ENCODE results near the gene KCNJ11.

Gene KCNJ11

DNA sequence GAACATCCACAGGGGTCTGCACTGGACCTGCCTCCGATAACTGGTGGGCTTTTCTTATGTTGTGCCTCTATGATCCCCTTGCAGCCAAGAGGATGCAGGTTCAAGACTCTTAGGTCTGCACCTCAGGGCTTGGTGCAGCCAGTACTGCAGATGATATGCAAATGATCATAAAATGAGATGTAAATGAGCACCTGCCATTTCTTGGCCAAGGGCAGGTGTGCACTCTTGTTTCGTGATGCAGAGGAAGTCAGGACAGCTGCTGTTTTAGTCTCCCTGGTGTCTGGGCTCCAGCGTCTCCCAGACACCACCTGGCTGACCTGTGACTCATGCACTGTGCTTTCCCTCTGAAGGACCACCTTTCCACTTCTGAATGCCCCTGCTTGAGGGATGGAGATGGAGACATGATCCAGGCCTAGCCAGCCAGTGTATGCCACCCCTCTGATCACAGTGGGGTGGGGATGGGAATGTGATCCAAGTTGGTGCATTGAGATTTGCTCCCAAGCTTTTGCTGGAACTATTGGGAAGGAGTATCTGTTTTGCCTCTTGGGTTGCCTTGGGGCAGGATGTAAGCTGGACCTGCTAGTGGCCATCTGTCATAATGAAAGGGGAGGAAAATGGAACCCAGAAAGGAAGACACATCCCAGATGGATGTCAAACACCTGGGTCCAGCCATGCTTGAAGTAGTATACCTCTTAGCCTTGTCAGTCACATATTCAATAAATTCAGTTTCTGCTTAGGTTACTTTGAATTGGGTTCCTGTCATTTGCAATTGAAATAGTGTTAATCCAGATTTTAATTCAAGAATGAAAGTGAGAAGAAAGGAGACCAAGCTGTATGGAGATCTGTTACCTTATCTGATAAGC is 3.3 kb upstream of the KCNJ11 start:
- no peak for DNase-seq (ENCODE audit: low read depth)

DNA sequence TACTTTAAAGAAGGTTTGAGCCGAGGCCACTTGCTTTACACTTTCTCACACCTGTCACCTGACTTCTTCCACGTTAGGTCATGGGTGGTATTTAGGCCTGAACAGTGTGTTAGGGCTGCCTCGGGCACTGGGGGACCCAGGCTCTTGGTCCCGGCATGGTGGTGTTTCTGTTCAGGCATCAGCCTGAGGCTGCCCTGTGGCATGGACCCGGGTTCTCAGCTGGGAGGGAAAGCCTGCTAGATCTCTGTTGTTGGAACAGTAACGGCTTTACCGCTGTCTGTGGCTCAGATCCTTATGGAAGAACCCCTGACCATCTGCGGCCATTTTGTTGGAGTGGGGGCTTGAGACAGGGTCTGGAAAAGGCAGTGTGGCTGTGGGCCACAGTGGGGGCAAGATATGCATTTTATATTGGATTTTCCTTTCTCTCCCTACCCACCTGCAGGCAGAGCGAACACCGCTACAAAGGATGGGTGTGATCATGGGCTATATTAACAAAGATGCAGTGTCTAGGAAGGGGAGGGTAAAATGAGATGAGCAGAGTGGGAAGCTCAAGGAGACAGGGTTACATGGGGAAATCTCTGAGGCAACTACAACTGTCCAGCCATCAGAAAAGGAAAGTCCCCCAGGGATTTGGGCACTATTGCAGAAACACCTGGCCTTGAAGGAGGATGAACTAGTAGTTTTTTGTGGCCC is 1.6 kb upstream of the KCNJ11 start:
- DNase-seq (ENCODE audit: low read depth) = no peak

- DNase-seq (ENCODE audit: low read depth) = no peak
Measured at GRCh38 chr11:17389211-17389956, 925 bp upstream of the KCNJ11 start.

- no peak for DNase-seq (ENCODE audit: low read depth)
Measured at GRCh38 chr11:17387811-17388210, 648 bp downstream of the KCNJ11 start.

GRCh38 chr11:17387254-17387653 is 1.2 kb downstream of the KCNJ11 start:
- no peak for DNase-seq (ENCODE audit: low read depth)

- DNase-seq (ENCODE audit: low read depth) = no peak
Measured at GRCh38 chr11:17386331-17387084, 2.0 kb downstream of the KCNJ11 start.

GRCh38 chr11:17385926-17386325 is 2.5 kb downstream of the KCNJ11 start:
- DNase-seq (ENCODE audit: low read depth) = no peak

GRCh38 chr11:17385492-17385891 is 3.0 kb downstream of the KCNJ11 start:
- DNase-seq (ENCODE audit: low read depth) = no peak

DNA sequence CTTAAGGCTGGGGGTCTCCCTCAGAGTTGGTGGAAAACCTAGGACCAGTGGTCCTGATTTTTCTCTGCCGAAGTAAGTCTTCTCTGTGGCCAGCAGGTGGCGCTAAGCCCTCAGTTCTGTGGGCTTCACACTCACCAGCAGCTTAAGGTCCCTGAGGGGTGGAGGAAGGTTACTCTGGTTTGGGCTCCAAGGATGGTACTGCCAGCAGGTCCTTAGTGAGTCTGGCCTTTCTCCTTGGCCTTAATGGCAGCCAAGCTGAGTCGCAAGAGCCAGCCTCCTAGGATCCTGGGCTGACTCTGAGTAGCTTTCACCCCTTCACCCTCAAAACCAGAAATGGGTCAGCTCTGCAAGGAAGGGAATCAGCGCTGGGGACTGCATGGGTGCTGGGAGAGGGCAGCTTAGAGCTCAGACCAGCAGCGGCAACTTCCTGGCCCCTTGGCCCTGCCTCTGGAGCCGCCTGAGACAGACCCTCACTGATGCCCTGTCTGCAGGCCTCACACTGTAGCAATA is 4.4 kb downstream of the KCNJ11 start:
- peak; percentile 35 for DNase-seq (ENCODE audit: low read depth)

DNA sequence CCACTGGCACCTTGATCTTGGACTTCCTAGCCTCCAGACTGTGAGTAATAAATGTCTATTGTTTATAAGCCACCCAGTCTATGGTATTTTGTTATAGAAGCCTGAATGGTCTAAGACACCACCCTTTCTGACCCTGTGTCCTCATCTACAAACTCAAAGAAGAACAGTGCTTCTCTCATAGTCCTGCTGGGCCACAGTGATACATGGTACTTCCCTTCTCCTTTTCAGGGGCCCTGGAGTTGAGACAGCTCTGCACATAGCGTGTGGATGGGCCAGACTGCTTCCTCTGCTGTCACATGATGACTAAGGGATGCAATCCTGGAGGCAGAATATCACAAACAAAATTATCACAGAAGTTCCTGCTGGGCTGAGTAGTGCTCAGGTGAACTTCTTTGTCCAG is 5.0 kb downstream of the KCNJ11 start:
- no peak for DNase-seq (ENCODE audit: low read depth)

GRCh38 chr11:17382046-17382728 is 6.3 kb downstream of the KCNJ11 start:
- DNase-seq (ENCODE audit: low read depth) = no peak

GRCh38 chr11:17381156-17381555 is 7.3 kb downstream of the KCNJ11 start:
- no peak for DNase-seq (ENCODE audit: low read depth)

GRCh38 chr11:17379383-17380180 is 8.9 kb downstream of the KCNJ11 start:
- DNase-seq (ENCODE audit: low read depth) = no peak

DNA sequence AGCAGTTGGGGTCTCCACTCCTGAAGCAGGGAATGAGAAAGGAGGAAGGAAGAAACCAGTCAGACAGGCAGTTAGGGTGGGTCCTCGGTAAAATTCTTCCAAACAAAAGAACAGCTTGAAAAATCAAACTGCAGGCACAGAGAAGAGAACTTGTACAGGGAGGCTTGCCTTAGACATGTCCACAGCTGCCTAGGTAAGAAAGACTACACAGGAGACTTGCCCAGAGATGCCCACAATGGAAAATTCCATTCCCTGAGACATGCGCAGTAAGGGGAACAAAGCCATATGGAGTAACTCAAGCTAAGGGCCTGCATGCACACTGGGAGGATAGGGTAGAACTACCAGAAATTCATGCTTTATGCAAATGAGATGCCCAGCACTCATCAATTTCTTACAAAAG is 9.8 kb downstream of the KCNJ11 start:
- DNase-seq (ENCODE audit: low read depth) = no peak

DNA sequence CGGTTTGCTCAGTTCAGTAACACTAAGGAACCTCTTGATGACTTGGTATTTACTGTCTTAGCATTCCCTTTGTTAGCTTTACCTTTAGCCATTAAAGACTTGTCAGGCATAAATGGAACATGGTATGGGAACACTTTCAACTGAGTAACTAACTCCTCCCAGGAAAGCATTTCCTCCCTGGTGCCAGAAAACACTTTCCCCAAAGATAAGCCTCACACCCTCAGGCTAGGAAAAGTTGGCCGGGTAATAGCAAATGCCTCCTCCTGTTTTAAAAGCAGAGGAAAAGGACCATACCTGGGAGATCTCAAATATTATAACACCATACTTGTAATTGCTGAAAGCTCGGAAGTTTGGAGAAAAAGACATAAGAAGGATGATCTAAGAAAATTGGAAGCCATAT is 12.0 kb downstream of the KCNJ11 start:
- no peak for DNase-seq (ENCODE audit: low read depth)

DNA sequence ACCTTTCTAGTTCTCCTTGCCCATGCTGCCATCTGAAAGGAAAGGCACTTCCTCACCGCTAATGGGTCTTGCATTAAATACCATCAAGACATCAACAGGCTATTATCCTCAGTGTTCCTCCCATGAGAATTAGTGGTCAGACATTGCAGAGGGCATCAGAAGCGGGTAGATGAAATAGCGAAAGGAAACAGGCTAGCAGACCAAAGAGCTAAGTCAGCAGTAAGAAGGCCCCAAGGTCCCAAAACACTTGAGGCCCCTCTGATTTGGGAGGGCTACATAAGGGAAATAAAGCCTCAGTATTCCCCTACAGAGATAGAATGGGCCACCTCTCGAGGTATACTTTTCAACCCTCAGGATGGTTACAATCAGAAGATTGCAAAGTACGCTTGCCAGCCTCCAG is 12.9 kb downstream of the KCNJ11 start:
- DNase-seq (ENCODE audit: low read depth) = no peak

GRCh38 chr11:17371614-17372013 is 16.8 kb downstream of the KCNJ11 start:
- no peak for DNase-seq (ENCODE audit: low read depth)

- DNase-seq (ENCODE audit: low read depth) = no peak
Measured at GRCh38 chr11:17369684-17370243, 18.7 kb downstream of the KCNJ11 start.

DNA sequence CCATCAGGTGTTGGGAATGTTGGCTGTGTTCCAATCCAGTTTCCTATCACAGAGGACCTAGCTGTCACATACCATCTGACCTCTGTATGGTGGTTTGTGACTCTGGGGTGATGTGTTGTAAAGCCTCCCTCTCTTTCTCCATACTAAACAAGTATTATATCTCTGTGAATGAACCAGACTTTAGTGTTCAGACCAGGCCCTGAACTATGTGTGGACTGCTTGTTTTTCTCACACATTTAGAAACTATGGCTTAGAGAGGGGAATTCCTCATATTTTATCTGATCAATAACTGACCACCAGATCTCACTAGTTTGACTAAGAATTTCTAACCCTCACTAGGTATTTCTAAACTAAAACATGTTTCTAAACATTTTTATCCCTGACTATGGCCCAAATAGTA is 19.4 kb downstream of the KCNJ11 start:
- DNase-seq (ENCODE audit: low read depth) = no peak

- no peak for DNase-seq (ENCODE audit: low read depth)
Measured at GRCh38 chr11:17368551-17368950, 19.9 kb downstream of the KCNJ11 start.

Measured in HS-5 (cell line).